Uterus (tissue), 2 donors: Measurements from ENCODE around the gene PRKG1.

Experiments used
- POLR2A ChIP-seq, 2 donors: fragments of 450-650 bp; IDR thresholded peaks; one replicate each; pipeline ENCODE4 v1.6.1; 2016; ENCODE audit warnings: antibody characterized with exemption in 2 of 2, mild to moderate bottlenecking in 1 of 2, moderate library complexity in 1 of 2
- TF ChIP-seq, protein P1 (sequence below), 4 experiments: fragments of 200-600 bp in 2 of 4; fragments of 450-650 bp in 2 of 4; sonication (generic) in 2 of 4; IDR thresholded peaks; one replicate each; pipeline ENCODE4 v1.5.1; 2016 to 2019; ENCODE audit warnings: antibody characterized with exemption in 4 of 4, mild to moderate bottlenecking in 2 of 4, moderate library complexity in 1 of 4

DNA sequence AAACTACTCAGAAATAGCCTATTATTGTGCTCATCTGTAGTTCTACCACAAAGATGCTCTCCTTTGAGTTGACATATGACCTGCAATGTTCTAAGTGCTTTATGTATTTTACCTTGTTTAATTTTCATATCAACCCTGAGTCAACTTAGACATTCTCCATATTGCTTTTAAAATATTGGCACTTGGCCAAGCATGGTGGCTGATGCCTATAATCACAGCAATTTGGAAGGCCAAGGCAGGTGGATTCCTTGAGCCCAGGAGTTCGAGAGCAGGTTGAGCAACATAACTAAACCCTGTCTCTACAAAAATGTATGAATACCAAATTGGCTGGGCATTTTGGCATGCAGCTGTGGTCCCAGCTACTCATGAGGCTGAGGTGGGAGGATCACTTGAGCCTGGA, 50.6 kb downstream of the PRKG1 start:
- TF ChIP-seq, protein P1, sequence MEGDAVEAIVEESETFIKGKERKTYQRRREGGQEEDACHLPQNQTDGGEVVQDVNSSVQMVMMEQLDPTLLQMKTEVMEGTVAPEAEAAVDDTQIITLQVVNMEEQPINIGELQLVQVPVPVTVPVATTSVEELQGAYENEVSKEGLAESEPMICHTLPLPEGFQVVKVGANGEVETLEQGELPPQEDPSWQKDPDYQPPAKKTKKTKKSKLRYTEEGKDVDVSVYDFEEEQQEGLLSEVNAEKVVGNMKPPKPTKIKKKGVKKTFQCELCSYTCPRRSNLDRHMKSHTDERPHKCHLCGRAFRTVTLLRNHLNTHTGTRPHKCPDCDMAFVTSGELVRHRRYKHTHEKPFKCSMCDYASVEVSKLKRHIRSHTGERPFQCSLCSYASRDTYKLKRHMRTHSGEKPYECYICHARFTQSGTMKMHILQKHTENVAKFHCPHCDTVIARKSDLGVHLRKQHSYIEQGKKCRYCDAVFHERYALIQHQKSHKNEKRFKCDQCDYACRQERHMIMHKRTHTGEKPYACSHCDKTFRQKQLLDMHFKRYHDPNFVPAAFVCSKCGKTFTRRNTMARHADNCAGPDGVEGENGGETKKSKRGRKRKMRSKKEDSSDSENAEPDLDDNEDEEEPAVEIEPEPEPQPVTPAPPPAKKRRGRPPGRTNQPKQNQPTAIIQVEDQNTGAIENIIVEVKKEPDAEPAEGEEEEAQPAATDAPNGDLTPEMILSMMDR (IDR thresholded peaks at IDR 0.05), result no peak
- TF ChIP-seq POLR2A (IDR thresholded peaks at IDR 0.05), result no peak
